Measurements from ENCODE around the gene AGER. TPM values are rescaled to one million over a fixed set of nuclear protein-coding genes. Genes with fewer than 3 reads are reported as not detected.

AGER gene
- total and polyA plus RNA-seq, 2 of the 4 experiments (the other 2 are of a cell fraction), result 0.18 to 4.2 TPM

GRCh38 chr6:32164295-32164694 lies 19.8 kb downstream of the AGER start, which contains the start of gene EGFL8:
Gene EGFL8 (plus strand): TSS chr6:32164595. CDS start chr6:32166166, 1,571 bp downstream.
- no peaks in the 10 kb centered on the region for H3K9me3 ChIP-seq (ENCODE audit: control insufficient read depth, insufficient read depth, low read length)
- no peak within 1 kb of the TSS for H2AK5ac ChIP-seq (ENCODE audit: low read depth, low read length)
- peaks cover 45% of the 10 kb centered on the region for H3K36me3 ChIP-seq (ENCODE audit: control insufficient read depth, insufficient read depth, low read length)
- no peak within 1 kb of the TSS for H3K27ac ChIP-seq (ENCODE audit: insufficient read depth, low read length)
- H3K56ac ChIP-seq (ENCODE audit: extremely low read depth, insufficient read depth, low read length), result no peak within 1 kb of the TSS
- in situ Hi-C loops (cut with MboI; ENCODE audit: low sequenced_read_pairs) (no loop called here), intact Hi-C loops (cut with micrococcal nuclease) (no loop called here), dilution Hi-C loops (cut with HindIII; ENCODE audit: low sequenced_read_pairs, unreplicated experiment) (no loop called here)
- no peak within 1 kb of the TSS for H2BK5ac ChIP-seq (ENCODE audit: low read depth, low read length, poor library complexity, severe bottlenecking)
- no peaks in the 10 kb centered on the region for H3K27me3 ChIP-seq (ENCODE audit: control insufficient read depth, insufficient read depth, low read length)
- no peaks in the 10 kb centered on the region for H3K4me1 ChIP-seq (ENCODE audit: control insufficient read depth, insufficient read depth, low read length)
- no peak within 1 kb of the TSS for H3K4ac ChIP-seq (ENCODE audit: low read depth, low read length)
- H4K5ac ChIP-seq (ENCODE audit: low read depth, low read length), result no peak within 1 kb of the TSS
- H2BK20ac ChIP-seq (ENCODE audit: low read depth, low read length), result no peak within 1 kb of the TSS
- no peaks in the 10 kb centered on the region for H4K20me1 ChIP-seq (ENCODE audit: insufficient read depth, low read length)
- H3K18ac ChIP-seq (ENCODE audit: low read depth, low read length), result no peak within 1 kb of the TSS
- DNase-seq (no peak), ATAC-seq (ENCODE audit: low read depth) (no peak)
- no peak within 1 kb of the TSS for H2BK15ac ChIP-seq (ENCODE audit: low read depth, low read length)
- H4K91ac ChIP-seq (ENCODE audit: insufficient read depth, low read depth, low read length), result no peak within 1 kb of the TSS
- H3K4me3 ChIP-seq (ENCODE audit: insufficient read depth, low read depth, low read length), result no peak within 1 kb of the TSS
- CTCF ChIA-PET, result no interaction called here
- H3K9me1 ChIP-seq (ENCODE audit: insufficient read depth, low read length), result peaks cover 3% of the 10 kb centered on the region; the same call in 1 of the 2 replicates
- POLR2A ChIA-PET (ENCODE audit: unreplicated experiment), result no interaction called here
- no peak within 1 kb of the TSS for H3K14ac ChIP-seq (replicated peaks; ENCODE audit: low read depth, low read length)
- TF ChIP-seq RCOR1 (IDR thresholded peaks at IDR 0.05; ENCODE audit: insufficient replicate concordance, low read length) (no peak), BHLHE40 (IDR thresholded peaks at IDR 0.05; ENCODE audit: low read depth, low read length) (no peak), MAZ (IDR thresholded peaks at IDR 0.05; ENCODE audit: borderline replicate concordance, low read depth, low read length) (no peak)
- H2AFZ ChIP-seq (replicated peaks; ENCODE audit: low read length, poor library complexity), result no peak within 1 kb of the TSS
- no peak within 1 kb of the TSS for H4K8ac ChIP-seq (ENCODE audit: low read depth in 2 of 2, low read length in 2 of 2)
- H3K4me2 ChIP-seq (ENCODE audit: low read depth, low read length), result no peak within 1 kb of the TSS
- no TSS peak for BruUV-seq (replicated peaks)
- H2BK120ac ChIP-seq (ENCODE audit: low read depth, low read length), result no peak within 1 kb of the TSS
- peak within 1 kb of the TSS; percentile 61 for H2AK9ac ChIP-seq (replicated peaks; ENCODE audit: low read depth, low read length, poor library complexity)
- no peak within 1 kb of the TSS for H3K23ac ChIP-seq (ENCODE audit: low read depth, low read length)
- no peaks in the 10 kb centered on the region for H3K79me1 ChIP-seq (ENCODE audit: low read depth in 1 of 2, low read length in 2 of 2)
- H3K9ac ChIP-seq (ENCODE audit: low read depth, low read length), result no peak within 1 kb of the TSS

All from IMR-90 (cell line).